ENCODE measurements around the gene ATXN7L1.

Gene ATXN7L1

GRCh38 chr7:105775580-105775979 lies 100.8 kb downstream of the ATXN7L1 start:
- no peak for DNase-seq

GRCh38 chr7:105773030-105773460 lies 103.4 kb downstream of the ATXN7L1 start:
- peak; percentile 36 for DNase-seq

GRCh38 chr7:105769901-105770628 lies 106.3 kb downstream of the ATXN7L1 start:
- DNase-seq, result no peak

GRCh38 chr7:105768898-105769507 lies 107.4 kb downstream of the ATXN7L1 start:
- no peak for DNase-seq

- DNase-seq, result no peak
Observed at GRCh38 chr7:105768117-105768516, 108.3 kb downstream of the ATXN7L1 start.

GRCh38 chr7:105766421-105767073 lies 109.9 kb downstream of the ATXN7L1 start:
- DNase-seq, result no peak

- DNase-seq, result no peak
Observed at GRCh38 chr7:105765846-105766245, 110.6 kb downstream of the ATXN7L1 start.

GRCh38 chr7:105764506-105764905 lies 111.9 kb downstream of the ATXN7L1 start:
- DNase-seq, result no peak

- no peak for DNase-seq
Observed at GRCh38 chr7:105760551-105761447, 115.6 kb downstream of the ATXN7L1 start.

GRCh38 chr7:105759670-105760550 lies 116.5 kb downstream of the ATXN7L1 start:
- DNase-seq, result peak; percentile 28

- no peak for DNase-seq
Observed at GRCh38 chr7:105756367-105756766, 120.0 kb downstream of the ATXN7L1 start.

GRCh38 chr7:105752671-105753275 lies 123.6 kb downstream of the ATXN7L1 start:
- no peak for DNase-seq

GRCh38 chr7:105751054-105751453 lies 125.3 kb downstream of the ATXN7L1 start:
- no peak for DNase-seq

GRCh38 chr7:105748701-105749100 lies 127.7 kb downstream of the ATXN7L1 start:
- DNase-seq, result no peak

GRCh38 chr7:105745681-105746330 lies 130.6 kb downstream of the ATXN7L1 start:
- DNase-seq, result no peak

- DNase-seq, result no peak
Observed at GRCh38 chr7:105744258-105744657, 132.1 kb downstream of the ATXN7L1 start.

GRCh38 chr7:105743351-105744090 lies 132.9 kb downstream of the ATXN7L1 start:
- no peak for DNase-seq

- DNase-seq, result no peak
Observed at GRCh38 chr7:105742787-105743186, 133.6 kb downstream of the ATXN7L1 start.

GRCh38 chr7:105741982-105742381 lies 134.4 kb downstream of the ATXN7L1 start:
- no peak for DNase-seq

GRCh38 chr7:105738133-105738532 lies 138.3 kb downstream of the ATXN7L1 start:
- DNase-seq, result no peak
